CD4-positive, alpha-beta T cell (primary cell): ENCODE data around the gene ELF4. TPM values are rescaled to one million over a fixed set of nuclear protein-coding genes. Genes with fewer than 3 reads are reported as not detected.

ENCODE experiments used
- ATAC-seq: fragments of 200-7000 bp; cut with Tn5 transposase; one replicate; pipeline ENCODE4 v1.10.0; 2022; ENCODE audit warnings: mild to moderate bottlenecking; ENCODE audit not compliant: poor library complexity
- CTCF ChIA-PET: fragments of 350-600 bp; sonication (Branson Sonifier 250); formaldehyde crosslinking; loops from one replicate; lab custom pipeline; 2021; ENCODE audit warnings: antibody characterized with exemption, inconsistent platforms; lab: Charles Lee
- POLR2A ChIA-PET: fragments of 350-600 bp; sonication (Branson Sonifier 250); formaldehyde crosslinking; loops from one replicate; lab custom pipeline; 2021; ENCODE audit warnings: antibody characterized with exemption, inconsistent platforms; lab: Charles Lee
- DNase-seq, 14 experiments: peaks; one replicate each; pipeline ENCODE4 v3.0.0-alpha.2; 2013 to 2020; ENCODE audit warnings: mixed read lengths in 2 of 14
- H3K27ac ChIP-seq, 2 donors: one replicate each; pipeline versions ENCODE4 v1.5.1 to v1.7.0; 2013; ENCODE audit warnings: low read length in 2 of 2, low read depth in 1 of 2, mild to moderate bottlenecking in 1 of 2
- H3K27me3 ChIP-seq, 2 experiments: 1 replicate in 1 of 2; 2 replicates in 1 of 2; pipeline versions ENCODE4 v1.6.1 to v1.7.0; 2013; ENCODE audit warnings: low read length in 2 of 2, control low read depth in 1 of 2, mild to moderate bottlenecking in 1 of 2, moderate library complexity in 1 of 2; ENCODE audit not compliant: insufficient read depth in 2 of 2, control insufficient read depth in 1 of 2
- H3K36me3 ChIP-seq: one replicate; pipeline ENCODE4 v1.6.1; 2013; ENCODE audit warnings: low read length, control low read depth; ENCODE audit not compliant: insufficient read depth
- H3K4me1 ChIP-seq: one replicate; pipeline ENCODE4 v1.6.1; 2013; ENCODE audit warnings: low read length, control low read depth; ENCODE audit not compliant: insufficient read depth
- H3K4me3 ChIP-seq: one replicate; pipeline ENCODE4 v1.5.1; 2013; ENCODE audit warnings: mild to moderate bottlenecking, low read length, moderate library complexity
- H3K9me3 ChIP-seq, 2 experiments: 1 replicate in 1 of 2; 2 replicates in 1 of 2; pipeline versions ENCODE4 v1.6.1 to v1.7.0; 2013; ENCODE audit warnings: low read length in 2 of 2, mild to moderate bottlenecking in 2 of 2, control low read depth in 1 of 2, moderate library complexity in 1 of 2; ENCODE audit not compliant: control insufficient read depth in 1 of 2, insufficient read depth in 1 of 2
- H3K27ac Mint-ChIP-seq: one replicate; pipeline ENCODE4 v1.8.0; 2020; ENCODE audit warnings: mixed read lengths
- H3K27me3 Mint-ChIP-seq: one replicate; pipeline ENCODE4 v1.8.0; 2021; ENCODE audit warnings: mixed read lengths
- H3K36me3 Mint-ChIP-seq: one replicate; pipeline ENCODE4 v1.8.0; 2021; ENCODE audit warnings: low read depth, mixed read lengths
- H3K4me1 Mint-ChIP-seq: one replicate; pipeline ENCODE4 v1.8.0; 2021; ENCODE audit warnings: low read depth, mixed read lengths
- H3K4me3 Mint-ChIP-seq: one replicate; pipeline ENCODE4 v1.8.0; 2020; ENCODE audit warnings: mild to moderate bottlenecking, mixed read lengths
- H3K9me3 Mint-ChIP-seq: one replicate; pipeline ENCODE4 v1.8.0; 2020; ENCODE audit warnings: mixed read lengths
- CTCF ChIP-seq: fragments of 200-600 bp; IDR thresholded peaks from one replicate; pipeline ENCODE4 v1.8.0; 2022; ENCODE audit warnings: antibody characterized with exemption, mild to moderate bottlenecking
- intact Hi-C, 2 experiments: fragments of 100-400 bp; cut with DNase I in 1 of 2; cut with micrococcal nuclease in 1 of 2; formaldehyde crosslinking; loops; one replicate each; pipeline versions ENCODE4 v1.15.1 to v1.9.0; 2023 to 2025; cut with DNase I, micrococcal nuclease
- total RNA-seq, 174 experiments: library from RNA in 2 of 174; stranded (reverse) in 2 of 174; gene quantifications; one replicate each; pipeline ENCODE4 v1.2.3 and lab custom pipeline; 2021 to 2026

ELF4 gene
- total RNA-seq, 2 experiments from 2014 or later, result 17.3 to 17.4 TPM

- ChIA-PET CTCF (interaction anchor here (3.1 kb wide), 1 partner anchor 12 kb away, joined by 22 read pairs; no protein-coding TSS in a partner anchor), POLR2A (no interaction called here)
- H3K9me3 Mint-ChIP-seq, result no peaks in the 10 kb centered on the region
- peaks cover 91% of the 10 kb centered on the region for H3K4me1 ChIP-seq
- peaks cover 3% of the 10 kb centered on the region for H3K36me3 Mint-ChIP-seq
- intact Hi-C loops, result no loop called here
- H3K4me3 ChIP-seq, result no peak overlapping the region
- no peaks in the 10 kb centered on the region for H3K27me3 ChIP-seq
- peak overlapping the region in 1 of 2 donors; percentile 10 for H3K27ac ChIP-seq
- peaks cover 59% of the 10 kb centered on the region for H3K4me1 Mint-ChIP-seq
- peak overlapping the region; percentile 96 for H3K27ac Mint-ChIP-seq
- H3K9me3 ChIP-seq, result no peaks in the 10 kb centered on the region
- H3K4me3 Mint-ChIP-seq, result no peak overlapping the region
- no peaks in the 10 kb centered on the region for H3K36me3 ChIP-seq
- no peak for ATAC-seq
- H3K27me3 Mint-ChIP-seq, result no peaks in the 10 kb centered on the region
- TF ChIP-seq CTCF, result no peak
- no peak for DNase-seq
Observed at GRCh38 chrX:130093271-130093670, 17.0 kb downstream of the ELF4 start.

- ATAC-seq, result peak; percentile 97
- H3K9me3 ChIP-seq, result no peaks in the 10 kb centered on the region
- peak; percentile 62 to 95 (median 82) for DNase-seq
- no peaks in the 10 kb centered on the region for H3K36me3 Mint-ChIP-seq
- ChIA-PET POLR2A (interaction anchor here (0.7 to 1.7 kb wide), 9 partner anchors 8 to 79 kb away, joined by 3 to 14 read pairs (median 4); no protein-coding TSS in a partner anchor), CTCF (interaction anchor here (0.6 to 3.1 kb wide), 7 partner anchors 8 to 172 kb away, joined by 3 to 22 read pairs (median 4); partner anchors contain the start of gene ELF4)
- H3K9me3 Mint-ChIP-seq, result no peaks in the 10 kb centered on the region
- peak overlapping the region; percentile 55 to 68 for H3K27ac ChIP-seq
- TF ChIP-seq CTCF, result peak; percentile 21
- H3K4me1 ChIP-seq, result peaks cover 91% of the 10 kb centered on the region
- H3K27me3 ChIP-seq, result no peaks in the 10 kb centered on the region
- intact Hi-C loops, result no loop called here
- H3K4me3 ChIP-seq, result peak overlapping the region; percentile 63
- H3K27me3 Mint-ChIP-seq, result no peaks in the 10 kb centered on the region
- H3K4me1 Mint-ChIP-seq, result peaks cover 56% of the 10 kb centered on the region
- H3K36me3 ChIP-seq, result no peaks in the 10 kb centered on the region
- H3K27ac Mint-ChIP-seq, result peak overlapping the region; percentile 96
- peak overlapping the region; percentile 92 for H3K4me3 Mint-ChIP-seq
Observed at GRCh38 chrX:130091980-130092522, 18.2 kb downstream of the ELF4 start.

GRCh38 chrX:130090364-130090763 lies 19.9 kb downstream of the ELF4 start:
- Histone ChIP-seq H3K4me1 (peaks cover 89% of the 10 kb centered on the region), H3K27me3 (no peaks in the 10 kb centered on the region), H3K27ac (no peak overlapping the region), H3K36me3 (no peaks in the 10 kb centered on the region), H3K9me3 (no peaks in the 10 kb centered on the region), H3K4me3 (peak overlapping the region; percentile 3)
- Mint-ChIP-seq H3K4me3 (peak overlapping the region; percentile 77), H3K9me3 (no peaks in the 10 kb centered on the region), H3K4me1 (peaks cover 53% of the 10 kb centered on the region), H3K36me3 (no peaks in the 10 kb centered on the region), H3K27ac (peak overlapping the region; percentile 83), H3K27me3 (no peaks in the 10 kb centered on the region)
- CTCF ChIA-PET, result interaction anchor here (1.0 to 1.5 kb wide), 2 partner anchors 8 to 30 kb away, joined by 3 to 4 read pairs; no protein-coding TSS in a partner anchor
- no peak for DNase-seq
- TF ChIP-seq CTCF, result no peak
- ATAC-seq, result no peak
- intact Hi-C loops, result no loop called here
- POLR2A ChIA-PET, result interaction anchor here (0.7 to 1.1 kb wide), 2 partner anchors 9 to 494 kb away, joined by 3 to 4 read pairs; no protein-coding TSS in a partner anchor
